ENCODE measurements around the gene ATP8A1.

Gene ATP8A1

DNA sequence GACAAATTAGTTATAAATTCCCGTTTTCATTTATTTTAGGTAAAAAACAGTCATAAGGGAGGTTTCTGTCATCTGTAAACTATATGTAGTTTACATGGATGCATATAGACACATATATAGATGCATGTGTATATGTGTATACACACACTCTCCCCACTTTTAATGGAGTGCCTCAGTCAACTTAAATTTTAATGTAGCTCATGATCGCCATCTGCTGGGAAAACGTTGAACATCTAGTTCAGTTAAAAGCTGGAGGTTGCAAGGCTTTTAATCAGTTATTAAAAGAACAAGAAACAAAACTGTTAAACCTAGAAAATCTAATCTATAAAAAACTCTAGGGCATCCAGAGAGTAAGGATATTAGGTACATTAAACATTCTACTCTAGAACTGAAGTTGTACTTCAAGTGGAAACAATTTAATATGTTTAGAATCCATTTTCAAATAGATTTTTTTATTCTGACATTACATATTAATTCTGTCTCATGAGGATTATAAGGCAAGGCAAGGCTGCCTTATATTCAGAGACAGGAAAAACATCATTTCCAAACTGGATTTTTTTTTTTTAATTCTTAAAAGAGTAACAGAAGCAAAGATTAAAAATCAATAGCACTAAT lies 137.0 kb downstream of the ATP8A1 start:
- H3K9me3 ChIP-seq (ENCODE audit: low read length), result no peaks in the 10 kb centered on the region

GRCh38 chr4:42515156-42515884 lies 141.6 kb downstream of the ATP8A1 start:
- Histone ChIP-seq H3K27ac (ENCODE audit: low read depth, low read length) (no peak overlapping the region), H3K4me3 (ENCODE audit: low read depth in 1 of 2, low read length in 2 of 2) (no peak overlapping the region), H3K36me3 (ENCODE audit: insufficient read depth, low read length) (no peaks in the 10 kb centered on the region), H3K9ac (ENCODE audit: low read length) (no peak overlapping the region), H3K4me1 (ENCODE audit: insufficient read depth, low read length) (no peaks in the 10 kb centered on the region), H3K27me3 (ENCODE audit: control insufficient read depth in 1 of 2, insufficient read depth in 2 of 2, low read length in 2 of 2) (no peaks in the 10 kb centered on the region), H3K9me3 (ENCODE audit: low read length) (no peaks in the 10 kb centered on the region)

More for the DNA sequence above, 137.0 kb downstream of the ATP8A1 start:
- Histone ChIP-seq H3K4me1 (ENCODE audit: insufficient read depth, low read length) (peaks cover 10% of the 10 kb centered on the region), H3K27ac (ENCODE audit: low read depth, low read length) (no peak overlapping the region), H3K4me3 (ENCODE audit: low read depth in 1 of 2, low read length in 2 of 2) (no peak overlapping the region), H3K27me3 (ENCODE audit: control insufficient read depth in 1 of 2, insufficient read depth in 2 of 2, low read length in 2 of 2) (no peaks in the 10 kb centered on the region), H3K9ac (ENCODE audit: low read length) (no peak overlapping the region), H3K36me3 (ENCODE audit: insufficient read depth, low read length) (peaks cover 12% of the 10 kb centered on the region)

DNA sequence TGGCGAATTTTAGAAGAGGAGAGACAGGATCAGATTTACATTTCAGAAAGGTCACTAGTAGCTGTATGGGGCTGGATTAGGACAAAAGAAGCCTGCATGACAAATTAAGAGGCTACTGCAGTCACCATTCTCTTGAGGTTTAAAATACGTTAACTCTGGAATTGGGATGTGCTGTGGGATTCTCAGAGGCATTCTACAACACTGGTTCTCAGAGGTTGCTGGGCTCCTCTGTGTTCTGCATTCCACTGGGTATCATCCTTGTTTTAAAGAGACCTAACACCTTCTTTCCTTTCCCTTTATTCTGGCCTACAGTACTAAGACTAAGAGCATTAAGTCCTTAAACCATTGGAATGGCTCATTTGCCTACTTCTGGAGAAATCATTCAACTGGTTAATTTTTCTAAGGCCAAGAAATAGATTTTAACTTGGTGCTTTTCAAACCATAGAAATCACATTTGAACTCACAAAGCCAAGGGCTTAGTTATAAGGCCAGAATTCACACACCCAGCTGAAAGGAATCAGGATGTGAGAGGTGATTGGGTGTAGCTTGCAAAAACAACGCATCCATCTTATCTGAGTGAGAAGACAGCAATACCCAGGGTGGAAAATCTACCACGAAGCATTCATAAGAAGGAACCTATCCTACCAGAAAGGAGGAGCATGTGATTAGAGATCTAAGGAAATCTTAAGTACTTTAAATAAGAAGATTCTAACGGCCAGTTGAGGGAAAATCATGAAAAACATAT lies 143.0 kb downstream of the ATP8A1 start:
- Histone ChIP-seq H3K4me1 (ENCODE audit: insufficient read depth, low read length) (no peaks in the 10 kb centered on the region), H3K36me3 (ENCODE audit: insufficient read depth, low read length) (no peaks in the 10 kb centered on the region), H3K9ac (ENCODE audit: low read length) (no peak overlapping the region), H3K9me3 (ENCODE audit: low read length) (no peaks in the 10 kb centered on the region), H3K27me3 (ENCODE audit: control insufficient read depth in 1 of 2, insufficient read depth in 2 of 2, low read length in 2 of 2) (no peaks in the 10 kb centered on the region), H3K4me3 (ENCODE audit: low read depth in 1 of 2, low read length in 2 of 2) (no peak overlapping the region), H3K27ac (ENCODE audit: low read depth, low read length) (no peak overlapping the region)

GRCh38 chr4:42512226-42512625 lies 144.7 kb downstream of the ATP8A1 start:
- no peak overlapping the region for H3K9ac ChIP-seq (ENCODE audit: low read length)
- no peaks in the 10 kb centered on the region for H3K4me1 ChIP-seq (ENCODE audit: insufficient read depth, low read length)
- H3K9me3 ChIP-seq (ENCODE audit: low read length), result no peaks in the 10 kb centered on the region
- H3K4me3 ChIP-seq (ENCODE audit: low read depth in 1 of 2, low read length in 2 of 2), result no peak overlapping the region
- H3K27me3 ChIP-seq (ENCODE audit: control insufficient read depth in 1 of 2, insufficient read depth in 2 of 2, low read length in 2 of 2), result no peaks in the 10 kb centered on the region
- H3K36me3 ChIP-seq (ENCODE audit: insufficient read depth, low read length), result no peaks in the 10 kb centered on the region
- H3K27ac ChIP-seq (ENCODE audit: low read depth, low read length), result no peak overlapping the region

GRCh38 chr4:42510225-42510624 lies 146.7 kb downstream of the ATP8A1 start:
- no peak overlapping the region for H3K4me3 ChIP-seq (ENCODE audit: low read depth in 1 of 2, low read length in 2 of 2)
- no peaks in the 10 kb centered on the region for H3K27me3 ChIP-seq (ENCODE audit: control insufficient read depth in 1 of 2, insufficient read depth in 2 of 2, low read length in 2 of 2)
- H3K9ac ChIP-seq (ENCODE audit: low read length), result no peak overlapping the region
- no peak overlapping the region for H3K27ac ChIP-seq (ENCODE audit: low read depth, low read length)
- H3K36me3 ChIP-seq (ENCODE audit: insufficient read depth, low read length), result no peaks in the 10 kb centered on the region
- H3K9me3 ChIP-seq (ENCODE audit: low read length), result no peaks in the 10 kb centered on the region
- H3K4me1 ChIP-seq (ENCODE audit: insufficient read depth, low read length), result no peaks in the 10 kb centered on the region

DNA sequence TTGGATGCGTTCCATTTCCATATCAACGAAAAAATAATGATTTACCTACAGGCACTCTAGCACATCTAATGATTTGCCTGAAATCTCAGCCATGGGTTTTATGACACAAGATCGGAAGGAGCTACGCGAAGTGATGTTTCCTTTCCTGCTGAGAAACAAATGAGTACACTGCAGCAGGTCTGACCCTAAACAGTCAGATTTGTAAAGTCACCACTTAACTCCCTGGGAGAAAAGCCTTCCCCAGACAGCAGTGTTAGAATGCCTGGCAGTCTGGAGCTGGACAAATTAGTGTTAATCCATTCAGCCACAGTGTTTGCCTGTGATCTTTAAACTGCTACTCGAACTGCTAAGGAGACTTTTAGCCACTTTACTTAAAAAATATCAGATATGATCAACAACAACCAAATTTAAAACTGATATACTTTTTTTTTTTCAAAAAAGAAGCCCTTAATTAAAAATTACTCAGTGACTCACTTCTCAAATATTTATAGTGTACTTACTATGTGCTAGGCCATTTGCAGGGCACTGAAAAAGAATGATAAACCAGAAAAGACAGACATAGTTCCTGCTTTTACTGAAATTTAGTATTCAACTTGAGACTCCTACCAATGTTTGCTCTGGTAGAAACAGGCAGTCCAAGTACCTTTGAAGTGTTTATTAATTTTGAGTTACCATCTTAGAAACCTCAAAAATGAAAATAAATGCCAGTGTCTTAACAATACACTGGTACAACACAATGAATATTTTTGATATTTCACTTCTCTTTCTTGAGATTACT lies 155.1 kb downstream of the ATP8A1 start:
- no peaks in the 10 kb centered on the region for H3K9me3 ChIP-seq (ENCODE audit: low read length)
- no peak overlapping the region for H3K4me3 ChIP-seq (ENCODE audit: low read depth in 1 of 2, low read length in 2 of 2)
- H3K27me3 ChIP-seq (ENCODE audit: control insufficient read depth in 1 of 2, insufficient read depth in 2 of 2, low read length in 2 of 2), result no peaks in the 10 kb centered on the region
- peaks cover 12% of the 10 kb centered on the region for H3K4me1 ChIP-seq (ENCODE audit: insufficient read depth, low read length)
- H3K27ac ChIP-seq (ENCODE audit: low read depth, low read length), result no peak overlapping the region
- no peaks in the 10 kb centered on the region for H3K36me3 ChIP-seq (ENCODE audit: insufficient read depth, low read length)
- H3K9ac ChIP-seq (ENCODE audit: low read length), result no peak overlapping the region

DNA sequence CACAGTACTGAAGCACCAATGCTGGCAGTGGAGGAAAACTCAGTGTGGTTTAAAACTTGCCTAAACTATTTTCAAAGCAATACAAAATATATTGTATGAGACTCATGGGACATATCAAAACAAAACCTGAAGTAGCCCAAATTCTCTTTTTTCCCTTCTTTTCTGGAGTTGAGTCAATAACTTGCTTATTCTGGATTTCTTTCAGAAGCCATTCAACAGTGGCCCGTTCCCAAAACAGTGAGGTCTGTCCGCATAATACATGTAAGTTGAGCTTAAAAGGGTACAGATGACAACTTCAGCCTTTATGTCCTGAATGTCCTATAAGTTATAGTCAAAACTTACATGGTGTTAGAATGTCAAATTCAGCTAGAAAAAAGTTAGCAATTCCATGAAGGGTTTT lies 158.9 kb downstream of the ATP8A1 start:
- Histone ChIP-seq H3K27ac (ENCODE audit: low read depth, low read length) (no peak overlapping the region), H3K36me3 (ENCODE audit: insufficient read depth, low read length) (no peaks in the 10 kb centered on the region), H3K9me3 (ENCODE audit: low read length) (no peaks in the 10 kb centered on the region), H3K27me3 (ENCODE audit: control insufficient read depth in 1 of 2, insufficient read depth in 2 of 2, low read length in 2 of 2) (no peaks in the 10 kb centered on the region), H3K9ac (ENCODE audit: low read length) (no peak overlapping the region), H3K4me1 (ENCODE audit: insufficient read depth, low read length) (peaks cover 13% of the 10 kb centered on the region), H3K4me3 (ENCODE audit: low read depth in 1 of 2, low read length in 2 of 2) (no peak overlapping the region)

- Histone ChIP-seq H3K9me3 (ENCODE audit: low read length) (no peaks in the 10 kb centered on the region), H3K27ac (ENCODE audit: low read depth, low read length) (no peak overlapping the region), H3K27me3 (ENCODE audit: control insufficient read depth in 1 of 2, insufficient read depth in 2 of 2, low read length in 2 of 2) (no peaks in the 10 kb centered on the region), H3K4me1 (ENCODE audit: insufficient read depth, low read length) (peaks cover 13% of the 10 kb centered on the region), H3K9ac (ENCODE audit: low read length) (no peak overlapping the region), H3K4me3 (ENCODE audit: low read depth in 1 of 2, low read length in 2 of 2) (no peak overlapping the region), H3K36me3 (ENCODE audit: insufficient read depth, low read length) (no peaks in the 10 kb centered on the region)
These were observed 159.6 kb downstream of the ATP8A1 start for GRCh38 chr4:42497142-42497910.

DNA sequence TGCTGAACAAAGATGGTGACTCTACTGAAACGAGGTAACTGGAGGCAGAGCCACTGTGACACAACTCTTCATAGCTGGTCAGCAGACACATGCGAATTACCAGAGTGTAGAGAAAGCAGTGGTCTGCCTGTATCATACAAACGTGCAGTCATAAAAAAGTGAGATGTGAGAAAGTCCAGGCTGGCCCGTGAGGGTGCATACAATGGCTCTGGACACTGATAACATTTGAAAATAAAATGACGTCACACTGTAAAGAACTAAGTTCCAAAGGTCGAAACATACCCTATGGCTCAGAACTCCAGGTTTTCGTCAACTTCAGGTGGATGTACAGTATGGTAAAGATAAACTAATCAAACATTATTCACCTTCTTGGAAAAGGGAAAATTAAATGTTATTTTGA lies 163.9 kb downstream of the ATP8A1 start:
- Histone ChIP-seq H3K4me3 (ENCODE audit: low read depth in 1 of 2, low read length in 2 of 2) (no peak overlapping the region), H3K9ac (ENCODE audit: low read length) (no peak overlapping the region), H3K4me1 (ENCODE audit: insufficient read depth, low read length) (peaks cover 11% of the 10 kb centered on the region), H3K36me3 (ENCODE audit: insufficient read depth, low read length) (no peaks in the 10 kb centered on the region), H3K27ac (ENCODE audit: low read depth, low read length) (no peak overlapping the region), H3K27me3 (ENCODE audit: control insufficient read depth in 1 of 2, insufficient read depth in 2 of 2, low read length in 2 of 2) (no peaks in the 10 kb centered on the region), H3K9me3 (ENCODE audit: low read length) (no peaks in the 10 kb centered on the region)

DNA sequence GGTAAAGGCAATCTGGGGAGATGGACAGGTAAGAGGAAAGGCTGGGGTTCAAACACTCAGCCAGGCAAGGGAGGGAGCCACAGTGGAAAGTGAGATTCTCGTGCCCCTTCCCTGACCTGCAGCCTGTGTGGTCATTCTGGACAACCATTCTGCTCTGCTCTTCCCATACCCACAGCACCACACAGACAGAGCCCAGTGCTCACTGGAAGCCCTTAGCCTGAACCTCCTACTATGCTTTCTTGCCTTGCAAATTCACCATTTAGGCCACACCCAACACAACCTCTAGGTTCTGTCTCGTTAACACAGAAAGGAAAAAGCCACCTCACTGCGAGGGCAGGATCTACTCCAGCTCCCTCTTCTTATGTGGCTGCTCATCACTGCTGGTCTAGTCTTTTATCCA lies 166.9 kb downstream of the ATP8A1 start:
- Histone ChIP-seq H3K4me1 (ENCODE audit: insufficient read depth, low read length) (no peaks in the 10 kb centered on the region), H3K27ac (ENCODE audit: low read depth, low read length) (no peak overlapping the region), H3K9ac (ENCODE audit: low read length) (no peak overlapping the region), H3K9me3 (ENCODE audit: low read length) (no peaks in the 10 kb centered on the region), H3K36me3 (ENCODE audit: insufficient read depth, low read length) (no peaks in the 10 kb centered on the region), H3K4me3 (ENCODE audit: low read depth in 1 of 2, low read length in 2 of 2) (no peak overlapping the region), H3K27me3 (ENCODE audit: control insufficient read depth in 1 of 2, insufficient read depth in 2 of 2, low read length in 2 of 2) (no peaks in the 10 kb centered on the region)

Measured in muscle layer of colon (tissue), 2 donors.